SK-N-SH (cell line): ENCODE data around the gene TTF2. TPM values are rescaled to one million over a fixed set of nuclear protein-coding genes. Genes with fewer than 3 reads are reported as not detected.

Experiments
- CTCF ChIA-PET: fragments of 300-600, 350-600 bp; formaldehyde crosslinking; extraction: SDS; loops from one replicate; lab custom pipeline; 2021; lab: Yijun Ruan, JAX
- POLR2A ChIA-PET: fragments of 350-600 bp; sonication (Branson Sonifier 250); formaldehyde crosslinking; extraction: SDS; loops from one replicate; lab custom pipeline; 2020; ENCODE audit warnings: antibody characterized with exemption, inconsistent platforms; lab: Yijun Ruan, JAX
- DNase-seq: peaks from one replicate; pipeline ENCODE4 v3.0.0; 2012
- H2AFZ ChIP-seq: fragments of 200-600 bp; sonication (generic); 2 replicates; pipeline ENCODE4 v1.8.1; 2016; ENCODE audit warnings: antibody characterized with exemption, mild to moderate bottlenecking, low read depth
- H3F3A ChIP-seq: fragments of 200-600 bp; sonication (generic); replicated peaks from 2 replicates; pipeline ENCODE3; 2016; ENCODE audit warnings: antibody characterized with exemption, mild to moderate bottlenecking; ENCODE audit not compliant: insufficient read depth
- H3K27ac ChIP-seq, 2 experiments: fragments of 200-500 bp in 1 of 2; fragments of 200-600 bp in 1 of 2; sonication (Bioruptor generic) in 1 of 2; sonication (generic), shearing (Covaris generic) in 1 of 2; 2 replicates each; pipeline versions ENCODE4 v1.5.1 to v1.6.1; 2014 to 2016; ENCODE audit warnings: low read depth in 2 of 2, inconsistent platforms in 1 of 2, low read length in 1 of 2, mild to moderate bottlenecking in 1 of 2, mixed read lengths in 1 of 2
- H3K27me3 ChIP-seq: fragments of 200-600 bp; sonication (generic), shearing (Covaris generic); 2 replicates; pipeline ENCODE4 v1.6.1; 2016; ENCODE audit warnings: mixed run types; ENCODE audit not compliant: insufficient read depth
- H3K36me3 ChIP-seq, 2 experiments: fragments of 200-500 bp in 1 of 2; fragments of 200-600 bp in 1 of 2; sonication (Bioruptor generic) in 1 of 2; sonication (generic) in 1 of 2; replicated peaks in 1 of 2; 2 replicates each; pipeline versions ENCODE3 to v1.5.1; 2014 to 2016; ENCODE audit warnings: low read length in 1 of 2, mild to moderate bottlenecking in 1 of 2; ENCODE audit not compliant: insufficient read depth in 2 of 2, control insufficient read depth in 1 of 2
- H3K4me1 ChIP-seq, 2 experiments: fragments of 200-500 bp in 1 of 2; fragments of 200-600 bp in 1 of 2; sonication (Bioruptor generic) in 1 of 2; sonication (generic), shearing (Covaris generic) in 1 of 2; 2 replicates each; pipeline versions ENCODE4 v1.5.1 to v1.6.1; 2014 to 2016; ENCODE audit warnings: low read depth in 1 of 2, low read length in 1 of 2, mixed run types in 1 of 2; ENCODE audit not compliant: insufficient read depth in 2 of 2, control insufficient read depth in 1 of 2
- H3K4me2 ChIP-seq: fragments of 200-600 bp; sonication (generic), shearing (Covaris generic); 2 replicates; pipeline ENCODE4 v1.6.1; 2017; ENCODE audit warnings: mixed run types
- H3K4me3 ChIP-seq, 2 experiments: fragments of 200-500 bp in 1 of 2; fragments of 200-600 bp in 1 of 2; sonication (Bioruptor generic) in 1 of 2; sonication (generic), shearing (Covaris generic) in 1 of 2; 2 replicates each; pipeline versions ENCODE4 v1.5.1 to v1.8.1; 2014 to 2016; ENCODE audit warnings: low read depth in 2 of 2, inconsistent platforms in 1 of 2, low read length in 1 of 2, mild to moderate bottlenecking in 1 of 2, mixed read lengths in 1 of 2, moderate library complexity in 1 of 2
- H3K79me2 ChIP-seq: fragments of 200-600 bp; sonication (generic); 2 replicates; pipeline ENCODE4 v1.8.1; 2017; ENCODE audit warnings: mild to moderate bottlenecking; ENCODE audit not compliant: insufficient read depth
- H3K9ac ChIP-seq: fragments of 200-600 bp; sonication (generic); 2 replicates; pipeline ENCODE4 v1.6.1; 2017; ENCODE audit warnings: mixed run types
- H3K9me2 ChIP-seq: fragments of 200-600 bp; sonication (generic); 2 replicates; pipeline ENCODE4 v1.6.1; 2017; ENCODE audit warnings: mixed run types
- H3K9me3 ChIP-seq: fragments of 200-600 bp; sonication (generic); 2 replicates; pipeline ENCODE4 v1.6.1; 2017; ENCODE audit warnings: mixed run types, mild to moderate bottlenecking, moderate library complexity
- H4K20me1 ChIP-seq: fragments of 200-600 bp; sonication (generic); 2 replicates; pipeline ENCODE4 v1.6.1; 2017; ENCODE audit warnings: mild to moderate bottlenecking, mixed run types; ENCODE audit not compliant: insufficient read depth
- FOSL2 ChIP-seq: IDR thresholded peaks from 2 replicates; pipeline ENCODE4 v1.4.0; 2012; ENCODE audit warnings: low read depth, mild to moderate bottlenecking, moderate library complexity, borderline replicate concordance
- FOXJ3 ChIP-seq: sonication (generic); formaldehyde crosslinking; IDR thresholded peaks from 2 replicates; pipeline ENCODE4 v1.5.1; 2020; ENCODE audit warnings: mild to moderate bottlenecking, missing genetic modification reagents
- FOXM1 ChIP-seq: IDR thresholded peaks from 2 replicates; pipeline ENCODE4 v1.4.0; 2012; ENCODE audit warnings: low read depth, mild to moderate bottlenecking
- GATA2 ChIP-seq: sonication (generic); formaldehyde crosslinking; IDR thresholded peaks from 2 replicates; pipeline ENCODE4 v1.5.0; 2020; ENCODE audit warnings: mild to moderate bottlenecking, missing genetic modification reagents
- MAX ChIP-seq: IDR thresholded peaks from 2 replicates; pipeline ENCODE4 v1.4.0; 2012; ENCODE audit warnings: low read depth
- MEF2A ChIP-seq: IDR thresholded peaks from 2 replicates; pipeline ENCODE4 v1.4.0; 2012; ENCODE audit warnings: low read depth, borderline replicate concordance
- MXI1 ChIP-seq: IDR thresholded peaks from 2 replicates; pipeline ENCODE4 v1.6.1; 2012; ENCODE audit warnings: mild to moderate bottlenecking, low read depth, low read length, improper control_type of control experiment
- NFIC ChIP-seq: IDR thresholded peaks from 2 replicates; pipeline ENCODE4 v1.4.0; 2012; ENCODE audit warnings: borderline replicate concordance
- NRF1 ChIP-seq: IDR thresholded peaks from 2 replicates; pipeline ENCODE4 v1.6.1; 2012; ENCODE audit warnings: low read depth, mild to moderate bottlenecking, low read length
- RCOR1 ChIP-seq: fragments of 150-350 bp; IDR thresholded peaks from 2 replicates; pipeline ENCODE4 v1.6.1; 2017; ENCODE audit warnings: antibody characterized with exemption, low read length
- RFX5 ChIP-seq: IDR thresholded peaks from 2 replicates; pipeline ENCODE4 v1.6.1; 2012; ENCODE audit warnings: mild to moderate bottlenecking, improper control_type of control experiment, low read length
- SIN3A ChIP-seq: IDR thresholded peaks from 2 replicates; pipeline ENCODE4 v1.6.1; 2012; ENCODE audit warnings: low read depth, mild to moderate bottlenecking, low read length, moderate library complexity, borderline replicate concordance
- TCF12 ChIP-seq: IDR thresholded peaks from 2 replicates; pipeline ENCODE4 v1.4.0; 2012
- TEAD4 ChIP-seq: IDR thresholded peaks from 2 replicates; pipeline ENCODE4 v1.4.0; 2012; ENCODE audit warnings: mild to moderate bottlenecking, borderline replicate concordance; ENCODE audit not compliant: insufficient read depth
- USF2 ChIP-seq: fragments of 150-350 bp; IDR thresholded peaks from 2 replicates; pipeline ENCODE4 v1.6.1; 2017; ENCODE audit warnings: antibody characterized with exemption, low read length, low read depth, borderline replicate concordance
- ZBTB33 ChIP-seq: IDR thresholded peaks from 2 replicates; pipeline ENCODE4 v1.4.0; 2012; ENCODE audit warnings: low read depth, borderline replicate concordance
- WGBS: methylation state at CpG from one replicate; pipeline ENCODE4 v1.1.6; 2017; ENCODE audit warnings: low lambda C conversion rate; 5-methylcytosine and 5-hydroxymethylcytosine counted together
- polyA plus RNA-seq, 3 experiments: library from polyadenylated mRNA; depleted of rRNA; stranded (reverse); fragments of >200 nt; gene quantifications; 2 replicates each; pipeline ENCODE4 v1.2.3, GENCODE V29; 2012
- TF ChIP-seq, protein P1 (sequence below): IDR thresholded peaks from 2 replicates; pipeline ENCODE4 v1.6.1; 2012; ENCODE audit warnings: mild to moderate bottlenecking, low read depth, low read length, moderate library complexity

The TTF2 gene
- polyA plus RNA-seq, 1 of the 3 experiments (the other 2 are of a cell fraction) = 10.8 TPM

DNA sequence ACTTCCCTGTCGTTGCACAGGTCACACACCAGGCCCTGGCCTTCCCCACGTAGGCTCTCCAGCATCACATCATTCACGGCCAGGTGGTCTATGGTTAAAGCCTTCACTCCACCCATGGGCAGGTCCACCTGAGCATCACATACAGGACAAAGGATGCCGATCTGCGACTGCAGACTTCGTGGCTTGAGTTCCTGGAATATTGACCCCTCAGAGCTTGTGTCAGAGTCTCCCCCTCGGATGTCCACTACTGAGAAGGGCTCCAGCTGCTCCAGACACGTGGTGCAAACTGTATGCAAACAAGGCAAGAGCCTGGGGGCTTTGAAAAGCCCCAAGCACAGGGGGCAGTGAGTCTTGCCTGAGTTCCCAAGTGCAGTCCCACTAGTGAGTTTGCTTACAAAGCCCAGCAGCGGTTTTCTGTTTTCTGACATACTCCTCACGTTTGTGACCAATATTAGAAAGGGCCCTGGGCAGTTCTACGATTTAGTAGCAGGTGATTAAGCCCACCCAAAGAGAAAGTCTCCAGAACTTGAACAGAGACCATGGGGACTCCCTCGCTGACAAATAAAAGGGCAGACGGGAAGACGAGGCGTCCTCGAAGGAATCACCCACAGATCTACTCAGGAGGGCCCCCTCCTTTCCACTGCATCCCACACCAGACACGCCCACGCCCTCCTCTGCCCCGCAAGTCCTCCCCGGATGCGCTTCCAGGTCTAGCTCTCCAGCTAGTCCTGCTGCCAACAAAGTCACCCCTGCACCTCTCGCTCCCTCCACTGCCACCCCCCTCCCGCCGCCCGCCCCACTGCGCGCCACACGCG, 60.9 kb downstream of the TTF2 start:
- peak overlapping the region; percentile 90 for H3K9ac ChIP-seq
- no peaks in the 10 kb centered on the region for H3K27me3 ChIP-seq
- POLR2A ChIA-PET = no interaction called here
- H3K27ac ChIP-seq = peak overlapping the region; percentile 88 to 92
- H2AFZ ChIP-seq = peak overlapping the region; percentile 74; the same call in 1 of the 2 replicates
- H3K79me2 ChIP-seq = peaks cover 6% of the 10 kb centered on the region
- H3K4me2 ChIP-seq = peak overlapping the region; percentile 84
- H3F3A ChIP-seq = no peaks in the 10 kb centered on the region
- H3K36me3 ChIP-seq = peaks cover 0 to 3% of the 10 kb centered on the region in 2 experiments
- WGBS = 28% methylated on average over 23 of the region's 29 CpGs
- H3K9me3 ChIP-seq = no peaks in the 10 kb centered on the region
- peaks cover 4 to 10% of the 10 kb centered on the region in 2 experiments; a peak in 2 of 4 replicates for H3K4me1 ChIP-seq
- H3K9me2 ChIP-seq = no peaks in the 10 kb centered on the region
- TF ChIP-seq FOXJ3 (CRISPR knock-in tag) (no peak), MXI1 (0 out of 2 replicates have a peak, but pooled peaks have one; percentile 10), NFIC (no peak), FOXM1 (no peak)
- peak overlapping the region; percentile 66 to 80 for H3K4me3 ChIP-seq
- DNase-seq = peak; percentile 17
- CTCF ChIA-PET = interaction anchor here (1.0 to 3.4 kb wide), 7 partner anchors 7 to 164 kb away, joined by 3 to 24 read pairs (median 9); partner anchors contain the start of gene TTF2
- no peaks in the 10 kb centered on the region for H4K20me1 ChIP-seq

- H3K27me3 ChIP-seq = no peaks in the 10 kb centered on the region
- ChIA-PET POLR2A (no interaction called here), CTCF (interaction anchor here (0.7 to 3.8 kb wide), 18 partner anchors 8 to 413 kb away, joined by 3 to 27 read pairs (median 4); partner anchors contain the start of genes TTF2 and VTCN1)
- H3K9me3 ChIP-seq = no peaks in the 10 kb centered on the region
- peak within 1 kb of the TSS; percentile 84 for H3K4me2 ChIP-seq
- under 1% methylated on average over 31 of the region's 71 CpGs for WGBS
- H3K4me3 ChIP-seq = peak within 1 kb of the TSS; percentile 66 to 80
- H3K79me2 ChIP-seq = peaks cover 6% of the 10 kb centered on the region
- no peaks in the 10 kb centered on the region for H3K9me2 ChIP-seq
- peaks cover 4 to 10% of the 10 kb centered on the region in 2 experiments; a peak in 2 of 4 replicates for H3K4me1 ChIP-seq
- no peaks in the 10 kb centered on the region for H3F3A ChIP-seq
- peaks cover 0 to 3% of the 10 kb centered on the region in 2 experiments for H3K36me3 ChIP-seq
- H3K9ac ChIP-seq = peak within 1 kb of the TSS; percentile 90
- H4K20me1 ChIP-seq = no peaks in the 10 kb centered on the region
- H2AFZ ChIP-seq = peak within 1 kb of the TSS; percentile 96
- peak within 1 kb of the TSS; percentile 88 to 92 for H3K27ac ChIP-seq
- DNase-seq = peak; percentile 95
- no peak for TF ChIP-seq TCF12
- TF ChIP-seq MEF2A = no peak
- no peak for TF ChIP-seq ZBTB33
- 0 out of 2 replicates have a peak, but pooled peaks have one; percentile 18 for TF ChIP-seq NRF1
- TF ChIP-seq FOXJ3 (CRISPR knock-in tag) = no peak
- no peak for TF ChIP-seq RFX5
- peak; percentile 58; the same call in 1 of the 2 replicates for TF ChIP-seq RCOR1
- TF ChIP-seq, protein P1, sequence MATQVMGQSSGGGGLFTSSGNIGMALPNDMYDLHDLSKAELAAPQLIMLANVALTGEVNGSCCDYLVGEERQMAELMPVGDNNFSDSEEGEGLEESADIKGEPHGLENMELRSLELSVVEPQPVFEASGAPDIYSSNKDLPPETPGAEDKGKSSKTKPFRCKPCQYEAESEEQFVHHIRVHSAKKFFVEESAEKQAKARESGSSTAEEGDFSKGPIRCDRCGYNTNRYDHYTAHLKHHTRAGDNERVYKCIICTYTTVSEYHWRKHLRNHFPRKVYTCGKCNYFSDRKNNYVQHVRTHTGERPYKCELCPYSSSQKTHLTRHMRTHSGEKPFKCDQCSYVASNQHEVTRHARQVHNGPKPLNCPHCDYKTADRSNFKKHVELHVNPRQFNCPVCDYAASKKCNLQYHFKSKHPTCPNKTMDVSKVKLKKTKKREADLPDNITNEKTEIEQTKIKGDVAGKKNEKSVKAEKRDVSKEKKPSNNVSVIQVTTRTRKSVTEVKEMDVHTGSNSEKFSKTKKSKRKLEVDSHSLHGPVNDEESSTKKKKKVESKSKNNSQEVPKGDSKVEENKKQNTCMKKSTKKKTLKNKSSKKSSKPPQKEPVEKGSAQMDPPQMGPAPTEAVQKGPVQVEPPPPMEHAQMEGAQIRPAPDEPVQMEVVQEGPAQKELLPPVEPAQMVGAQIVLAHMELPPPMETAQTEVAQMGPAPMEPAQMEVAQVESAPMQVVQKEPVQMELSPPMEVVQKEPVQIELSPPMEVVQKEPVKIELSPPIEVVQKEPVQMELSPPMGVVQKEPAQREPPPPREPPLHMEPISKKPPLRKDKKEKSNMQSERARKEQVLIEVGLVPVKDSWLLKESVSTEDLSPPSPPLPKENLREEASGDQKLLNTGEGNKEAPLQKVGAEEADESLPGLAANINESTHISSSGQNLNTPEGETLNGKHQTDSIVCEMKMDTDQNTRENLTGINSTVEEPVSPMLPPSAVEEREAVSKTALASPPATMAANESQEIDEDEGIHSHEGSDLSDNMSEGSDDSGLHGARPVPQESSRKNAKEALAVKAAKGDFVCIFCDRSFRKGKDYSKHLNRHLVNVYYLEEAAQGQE = 0 out of 2 replicates have a peak, but pooled peaks have one; percentile 42
- TF ChIP-seq SIN3A = no peak
- TF ChIP-seq GATA2 (CRISPR knock-in tag) = no peak
- peak; percentile 100 for TF ChIP-seq MAX
- no peak for TF ChIP-seq FOSL2
- TF ChIP-seq USF2 = no peak
- TF ChIP-seq TEAD4 = no peak
Measured at GRCh38 chr1:117121589-117122329, 61.6 kb downstream of the TTF2 start, which contains the start of gene TRIM45. TRIM45 (minus strand) TSS chr1:117121749; CDS start chr1:117121201, 548 bp downstream.
